CD4-positive, alpha-beta T cell (primary cell): Measurements from ENCODE around the gene SPIRE2. TPM values are rescaled to one million over a fixed set of nuclear protein-coding genes. Genes with fewer than 3 reads are reported as not detected.
A peak's percentile ranks its signal among the peaks of the same experiment; 100 is the strongest.
"Not testable (repeated sequence)": the region's sequence is repeated elsewhere in the genome, so short reads cannot be mapped to it uniquely, and the experiment has no call there.

Experiments
- ATAC-seq: fragments of 200-7000 bp; cut with Tn5 transposase; one replicate; pipeline ENCODE4 v1.10.0; 2022; ENCODE audit warnings: mild to moderate bottlenecking; ENCODE audit not compliant: poor library complexity
- CTCF ChIA-PET: fragments of 350-600 bp; sonication (Branson Sonifier 250); formaldehyde crosslinking; loops from one replicate; lab custom pipeline; 2021; ENCODE audit warnings: antibody characterized with exemption, inconsistent platforms; lab: Charles Lee
- POLR2A ChIA-PET: fragments of 350-600 bp; sonication (Branson Sonifier 250); formaldehyde crosslinking; loops from one replicate; lab custom pipeline; 2021; ENCODE audit warnings: antibody characterized with exemption, inconsistent platforms; lab: Charles Lee
- DNase-seq, 14 experiments: peaks; one replicate each; pipeline ENCODE4 v3.0.0-alpha.2; 2013 to 2020; ENCODE audit warnings: mixed read lengths in 2 of 14
- H3K27ac ChIP-seq, 2 donors: one replicate each; pipeline versions ENCODE4 v1.5.1 to v1.7.0; 2013; ENCODE audit warnings: low read length in 2 of 2, low read depth in 1 of 2, mild to moderate bottlenecking in 1 of 2
- H3K27me3 ChIP-seq, 2 experiments: 1 replicate in 1 of 2; 2 replicates in 1 of 2; pipeline versions ENCODE4 v1.6.1 to v1.7.0; 2013; ENCODE audit warnings: low read length in 2 of 2, control low read depth in 1 of 2, mild to moderate bottlenecking in 1 of 2, moderate library complexity in 1 of 2; ENCODE audit not compliant: insufficient read depth in 2 of 2, control insufficient read depth in 1 of 2
- H3K36me3 ChIP-seq: one replicate; pipeline ENCODE4 v1.6.1; 2013; ENCODE audit warnings: low read length, control low read depth; ENCODE audit not compliant: insufficient read depth
- H3K4me1 ChIP-seq: one replicate; pipeline ENCODE4 v1.6.1; 2013; ENCODE audit warnings: low read length, control low read depth; ENCODE audit not compliant: insufficient read depth
- H3K4me3 ChIP-seq: one replicate; pipeline ENCODE4 v1.5.1; 2013; ENCODE audit warnings: mild to moderate bottlenecking, low read length, moderate library complexity
- H3K9me3 ChIP-seq, 2 experiments: 1 replicate in 1 of 2; 2 replicates in 1 of 2; pipeline versions ENCODE4 v1.6.1 to v1.7.0; 2013; ENCODE audit warnings: low read length in 2 of 2, mild to moderate bottlenecking in 2 of 2, control low read depth in 1 of 2, moderate library complexity in 1 of 2; ENCODE audit not compliant: control insufficient read depth in 1 of 2, insufficient read depth in 1 of 2
- H3K27ac Mint-ChIP-seq: one replicate; pipeline ENCODE4 v1.8.0; 2020; ENCODE audit warnings: mixed read lengths
- H3K27me3 Mint-ChIP-seq: one replicate; pipeline ENCODE4 v1.8.0; 2021; ENCODE audit warnings: mixed read lengths
- H3K36me3 Mint-ChIP-seq: one replicate; pipeline ENCODE4 v1.8.0; 2021; ENCODE audit warnings: low read depth, mixed read lengths
- H3K4me1 Mint-ChIP-seq: one replicate; pipeline ENCODE4 v1.8.0; 2021; ENCODE audit warnings: low read depth, mixed read lengths
- H3K4me3 Mint-ChIP-seq: one replicate; pipeline ENCODE4 v1.8.0; 2020; ENCODE audit warnings: mild to moderate bottlenecking, mixed read lengths
- H3K9me3 Mint-ChIP-seq: one replicate; pipeline ENCODE4 v1.8.0; 2020; ENCODE audit warnings: mixed read lengths
- CTCF ChIP-seq: fragments of 200-600 bp; IDR thresholded peaks from one replicate; pipeline ENCODE4 v1.8.0; 2022; ENCODE audit warnings: antibody characterized with exemption, mild to moderate bottlenecking
- intact Hi-C, 2 experiments: fragments of 100-400 bp; cut with DNase I in 1 of 2; cut with micrococcal nuclease in 1 of 2; formaldehyde crosslinking; loops; one replicate each; pipeline versions ENCODE4 v1.15.1 to v1.9.0; 2023 to 2025; cut with DNase I, micrococcal nuclease
- total RNA-seq, 174 experiments: library from RNA in 2 of 174; stranded (reverse) in 2 of 174; gene quantifications; one replicate each; pipeline ENCODE4 v1.2.3 and lab custom pipeline; 2021 to 2026

SPIRE2 gene
- total RNA-seq, 2 experiments from 2014 or later: 1.1 TPM

GRCh38 chr16:89821438-89822187 is 6.7 kb upstream of the SPIRE2 start:
- TF ChIP-seq CTCF: no peak
- CTCF ChIA-PET: no interaction called here
- H3K4me1 ChIP-seq: peaks cover 22% of the 10 kb centered on the region
- POLR2A ChIA-PET: no interaction called here
- no peaks in the 10 kb centered on the region for H3K36me3 ChIP-seq
- Mint-ChIP-seq H3K27ac (no peak overlapping the region), H3K36me3 (no peaks in the 10 kb centered on the region), H3K27me3 (no peaks in the 10 kb centered on the region), H3K9me3 (no peaks in the 10 kb centered on the region), H3K4me3 (no peak overlapping the region), H3K4me1 (peaks cover 19% of the 10 kb centered on the region)
- DNase-seq: peak in 3 of 14 experiments; percentile 43 to 69 (median 58)
- H3K9me3 ChIP-seq: no peaks in the 10 kb centered on the region
- no peak overlapping the region for H3K27ac ChIP-seq
- no peak overlapping the region for H3K4me3 ChIP-seq
- intact Hi-C loops: no loop called here
- H3K27me3 ChIP-seq: no peaks in the 10 kb centered on the region
- ATAC-seq: no peak

GRCh38 chr16:89822188-89823086 is 5.8 kb upstream of the SPIRE2 start:
- Mint-ChIP-seq H3K4me1 (peaks cover 19% of the 10 kb centered on the region), H3K36me3 (no peaks in the 10 kb centered on the region), H3K4me3 (no peak overlapping the region), H3K27me3 (peaks cover under 1% of the 10 kb centered on the region), H3K9me3 (no peaks in the 10 kb centered on the region), H3K27ac (no peak overlapping the region)
- ATAC-seq (no peak), DNase-seq (no peak)
- Histone ChIP-seq H3K27me3 (peaks cover 2 to 4% of the 10 kb centered on the region in 2 experiments), H3K27ac (no peak overlapping the region), H3K9me3 (no peaks in the 10 kb centered on the region), H3K4me1 (peaks cover 16% of the 10 kb centered on the region), H3K4me3 (no peak overlapping the region), H3K36me3 (no peaks in the 10 kb centered on the region)
- intact Hi-C loops: no loop called here
- CTCF ChIA-PET: no interaction called here
- POLR2A ChIA-PET: no interaction called here
- TF ChIP-seq CTCF: no peak

GRCh38 chr16:89823087-89823823 is 5.0 kb upstream of the SPIRE2 start:
- TF ChIP-seq CTCF: no peak
- no peak overlapping the region for H3K27ac Mint-ChIP-seq
- H3K4me3 ChIP-seq: no peak overlapping the region
- H3K27me3 Mint-ChIP-seq: peaks cover 4% of the 10 kb centered on the region
- CTCF ChIA-PET: no interaction called here
- peaks cover 6 to 7% of the 10 kb centered on the region in 2 experiments for H3K27me3 ChIP-seq
- ATAC-seq (no peak), DNase-seq (no peak)
- peaks cover 18% of the 10 kb centered on the region for H3K4me1 ChIP-seq
- no peak overlapping the region for H3K27ac ChIP-seq
- intact Hi-C loops: no loop called here
- peaks cover 0 to 4% of the 10 kb centered on the region in 2 experiments for H3K9me3 ChIP-seq
- no peaks in the 10 kb centered on the region for H3K9me3 Mint-ChIP-seq
- H3K4me1 Mint-ChIP-seq: peaks cover 12% of the 10 kb centered on the region
- POLR2A ChIA-PET: no interaction called here
- H3K36me3 ChIP-seq: no peaks in the 10 kb centered on the region
- no peak overlapping the region for H3K4me3 Mint-ChIP-seq
- no peaks in the 10 kb centered on the region for H3K36me3 Mint-ChIP-seq

- H3K4me3 Mint-ChIP-seq, POLR2A ChIA-PET, H3K9me3 ChIP-seq, H3K27ac ChIP-seq, H3K36me3 ChIP-seq, ATAC-seq, H3K27me3 ChIP-seq, intact Hi-C loops, H3K4me1 Mint-ChIP-seq, H3K27me3 Mint-ChIP-seq, DNase-seq, H3K36me3 Mint-ChIP-seq, H3K4me3 ChIP-seq, H3K27ac Mint-ChIP-seq, CTCF ChIA-PET, H3K9me3 Mint-ChIP-seq: not testable (repeated sequence)
- H3K4me1 ChIP-seq: peaks cover 15% of the 10 kb centered on the region
These were observed 4.5 kb upstream of the SPIRE2 start for GRCh38 chr16:89823824-89824148.
